GM18498 (cell line): Measurements from ENCODE around the gene EIF5.
A peak's percentile ranks its signal among the peaks of the same experiment; 100 is the strongest.
"Not testable (repeated sequence)": the region's sequence is repeated elsewhere in the genome, so short reads cannot be mapped to it uniquely, and the experiment has no call there.

ENCODE experiments used
- ATAC-seq: cut with Tn5 transposase; IDR thresholded peaks from one replicate; pipeline ENCODE4 v1.9.1; 2021; ENCODE audit warnings: mild to moderate bottlenecking, moderate library complexity; ENCODE audit not compliant: unreplicated experiment

EIF5 gene

DNA sequence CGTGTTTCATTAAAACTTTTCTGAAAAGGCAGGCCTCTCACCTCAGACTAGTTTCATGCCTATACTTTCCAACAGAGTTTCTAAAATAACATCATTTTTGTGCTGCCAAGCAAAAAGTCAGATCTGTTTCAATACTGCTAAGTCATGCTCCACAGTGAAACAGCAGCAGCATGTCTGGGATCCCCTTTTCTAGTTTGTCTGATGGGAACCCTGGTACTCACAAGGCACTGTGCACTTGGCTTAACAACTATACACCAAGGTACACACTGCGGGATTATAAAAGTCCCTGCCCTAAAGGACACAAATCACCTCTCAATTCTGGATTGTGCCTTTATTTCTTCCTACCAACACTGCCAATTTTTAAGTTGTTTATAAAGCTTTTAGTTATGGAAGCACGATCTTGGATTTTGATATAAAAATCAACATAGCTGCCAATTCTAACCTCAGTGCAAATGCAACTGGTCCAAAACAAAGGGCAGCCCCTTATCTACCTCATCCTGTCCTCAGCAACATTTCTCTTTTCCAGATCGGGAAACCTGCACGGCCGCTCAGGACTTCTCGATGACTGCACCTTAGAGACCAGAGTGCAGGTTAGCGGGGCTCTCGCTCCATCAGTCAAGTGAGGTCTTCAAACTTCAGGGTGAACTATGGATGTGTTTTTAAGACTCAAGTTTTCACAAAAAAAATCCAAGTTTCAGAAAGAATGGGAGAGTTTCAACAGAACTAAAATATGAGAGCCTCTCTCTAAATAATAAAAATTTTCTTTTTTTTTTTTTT is 1.7 kb upstream of the EIF5 start:
- ATAC-seq: no peak

DNA sequence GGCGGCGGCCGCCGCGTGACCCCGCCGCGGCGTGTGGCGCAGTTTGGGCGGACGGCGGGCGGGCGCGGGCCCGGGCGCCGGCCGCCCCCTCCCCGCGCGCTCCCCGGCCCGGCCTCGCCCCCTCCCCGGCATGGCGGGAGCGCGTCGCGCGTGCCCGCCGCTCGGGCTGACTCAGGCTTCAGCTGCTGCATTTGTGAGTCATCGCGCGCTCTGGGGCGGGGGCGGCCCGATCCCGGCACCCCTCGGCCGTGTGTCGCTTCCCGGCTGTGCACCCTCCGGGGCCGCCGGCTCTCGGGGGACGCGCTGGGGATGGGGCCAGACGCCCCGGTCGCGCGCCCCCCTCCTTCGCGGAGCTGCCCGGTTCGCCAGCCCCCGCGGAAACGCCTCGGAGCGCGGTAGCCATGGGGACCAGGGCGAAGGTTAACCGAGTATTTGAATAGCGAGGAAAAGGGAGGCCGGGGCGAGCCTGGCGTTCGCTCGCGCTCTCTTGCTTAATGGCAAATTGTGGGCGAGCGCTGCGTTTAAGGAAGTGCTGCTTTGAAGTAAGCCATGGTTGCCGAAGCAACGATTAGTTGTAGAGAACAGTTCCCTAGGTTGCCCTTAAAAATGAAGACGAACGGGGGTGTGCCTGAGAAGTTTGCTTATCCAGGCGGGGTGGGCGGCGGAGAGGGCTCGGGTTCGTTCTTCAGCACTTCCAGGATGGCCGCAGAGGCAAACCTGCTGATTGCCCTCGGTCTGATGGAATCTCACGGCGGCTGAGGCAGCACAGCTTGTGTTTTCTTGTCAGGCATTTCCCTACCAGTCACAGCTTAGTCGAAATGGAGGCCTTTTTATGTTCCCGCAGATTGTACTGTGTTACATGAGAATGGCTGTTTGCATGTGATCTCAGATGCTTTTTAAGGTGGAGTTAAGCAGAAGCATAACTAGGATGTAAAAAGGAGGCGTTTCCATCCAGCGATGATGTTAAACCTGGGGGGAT is 896 bp downstream of the EIF5 start:
- ATAC-seq: peak; percentile 23

DNA sequence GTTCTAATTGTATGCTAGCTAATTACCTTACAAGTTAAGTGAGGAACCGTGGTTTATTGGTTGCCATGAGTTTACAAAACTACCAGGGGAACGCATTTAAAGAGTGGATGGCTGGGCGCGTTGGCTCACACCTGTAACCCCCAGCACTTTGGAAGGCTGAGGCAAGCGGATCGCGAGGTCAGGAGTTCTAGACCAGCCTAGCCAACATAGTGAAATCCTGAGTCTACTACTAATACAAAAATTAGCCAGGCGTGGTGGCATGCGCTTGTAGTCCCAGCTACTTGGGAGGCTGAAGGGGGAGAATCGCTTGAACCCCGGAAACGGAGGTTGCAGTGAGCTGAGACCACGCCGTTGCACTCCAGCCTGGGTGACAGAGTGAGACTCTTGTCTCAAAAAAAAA is 2.2 kb downstream of the EIF5 start:
- ATAC-seq: no peak

DNA sequence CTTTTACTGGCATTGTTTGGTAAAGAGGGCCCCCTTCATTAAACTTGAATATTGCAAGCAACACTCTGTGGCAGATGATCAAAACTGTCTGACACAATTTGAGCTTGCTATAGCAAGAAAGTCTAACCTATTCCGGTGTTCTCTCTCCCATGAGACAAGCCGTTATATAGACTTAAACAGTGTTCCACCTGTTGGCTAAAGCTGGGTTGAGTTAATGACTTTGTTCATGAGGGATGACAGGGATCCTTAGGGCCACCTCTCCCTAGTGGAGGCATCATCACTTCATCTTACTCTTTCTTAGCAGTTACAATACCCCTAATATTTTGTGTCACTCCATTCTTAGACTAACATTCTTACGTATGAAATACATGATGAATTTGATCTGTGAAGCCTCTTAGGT is 3.8 kb downstream of the EIF5 start:
- ATAC-seq: no peak

DNA sequence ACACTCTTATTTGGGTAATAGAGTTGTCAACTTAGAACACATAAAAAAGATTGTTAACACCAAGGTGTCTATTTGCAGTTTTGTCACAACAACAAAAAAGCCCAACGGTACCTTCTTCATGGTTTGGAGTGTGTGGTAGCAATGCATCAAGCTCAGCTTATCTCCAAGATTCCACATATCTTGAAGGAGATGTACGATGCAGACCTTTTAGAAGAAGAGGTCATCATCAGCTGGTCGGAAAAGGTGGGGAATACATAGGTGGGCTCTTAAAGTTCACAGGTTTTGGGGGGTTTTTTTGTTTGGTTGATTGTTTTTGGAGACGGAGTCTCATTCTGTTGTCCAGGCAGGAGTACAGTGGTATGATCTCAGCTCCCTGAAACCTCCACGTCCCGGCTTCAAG is 5.5 kb downstream of the EIF5 start:
- ATAC-seq: no peak

DNA sequence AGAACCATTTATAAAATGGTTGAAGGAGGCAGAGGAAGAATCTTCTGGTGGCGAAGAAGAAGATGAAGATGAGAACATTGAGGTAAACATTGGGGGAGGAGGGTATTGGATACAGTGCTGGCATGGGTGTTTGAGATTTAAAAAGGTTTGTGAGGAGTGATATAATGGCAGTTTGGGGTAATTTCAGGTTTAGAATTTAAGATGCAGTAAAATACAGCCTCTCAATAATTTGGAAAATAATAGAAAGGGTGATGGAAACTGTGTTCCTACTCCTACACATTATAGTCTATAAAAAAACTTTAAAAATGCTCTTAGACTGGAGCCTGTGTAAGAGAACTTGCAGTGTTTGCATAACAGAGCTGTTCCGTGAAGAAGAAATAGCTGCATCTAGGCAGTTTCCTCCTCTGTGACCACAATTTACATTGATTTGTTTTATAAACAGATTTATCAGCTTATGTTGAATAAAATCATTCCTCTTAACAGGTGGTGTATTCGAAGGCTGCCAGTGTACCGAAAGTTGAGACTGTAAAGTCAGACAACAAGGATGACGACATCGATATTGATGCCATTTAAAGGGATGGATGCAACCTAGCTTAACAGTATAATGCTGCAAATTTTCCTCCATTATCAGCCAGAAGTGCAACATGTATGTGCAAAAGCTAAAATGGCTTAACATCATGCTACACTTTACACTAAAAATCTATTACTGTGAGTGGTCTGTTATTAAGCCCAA is 6.6 kb downstream of the EIF5 start:
- no peak for ATAC-seq

DNA sequence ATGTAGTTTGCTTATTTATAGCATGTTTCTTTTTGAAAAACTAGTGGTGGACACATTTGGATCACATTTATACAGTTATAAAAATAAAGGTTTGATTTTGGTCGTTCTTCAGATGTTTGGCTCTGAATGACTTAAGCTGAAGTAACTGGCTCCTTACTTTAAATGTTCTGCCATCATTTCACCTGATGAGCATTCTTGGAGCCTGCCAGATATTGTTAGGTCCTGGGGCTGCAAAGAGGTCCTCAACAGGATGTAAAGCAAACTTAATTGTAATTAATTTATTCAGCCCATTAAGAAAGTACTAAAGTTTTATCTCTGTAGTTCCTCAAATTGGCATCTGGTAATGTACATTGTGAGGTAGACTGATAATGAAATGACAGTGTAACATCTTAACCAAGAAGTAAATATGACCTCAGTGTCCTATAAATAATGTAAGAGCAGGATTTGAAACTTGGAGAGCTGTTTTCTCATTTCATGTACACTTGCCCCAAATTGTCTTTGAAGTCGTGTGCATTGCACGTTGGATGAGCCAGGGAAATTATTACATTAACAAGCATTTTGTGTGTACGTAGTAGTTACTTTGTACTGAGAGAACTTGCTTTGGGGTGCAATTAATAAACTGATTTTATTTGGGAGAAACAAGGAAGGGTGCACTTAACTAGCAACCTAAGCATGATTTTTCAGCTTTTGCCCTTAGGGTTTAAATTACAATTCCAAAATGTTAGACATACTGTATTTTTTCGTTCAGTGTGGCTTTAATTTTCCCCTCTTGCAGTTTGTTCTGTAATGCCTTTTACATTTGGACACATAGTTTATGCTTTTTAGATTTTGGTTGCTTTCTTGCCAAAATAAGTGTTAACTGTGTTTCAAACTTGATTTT is 7.5 kb downstream of the EIF5 start:
- ATAC-seq: no peak

DNA sequence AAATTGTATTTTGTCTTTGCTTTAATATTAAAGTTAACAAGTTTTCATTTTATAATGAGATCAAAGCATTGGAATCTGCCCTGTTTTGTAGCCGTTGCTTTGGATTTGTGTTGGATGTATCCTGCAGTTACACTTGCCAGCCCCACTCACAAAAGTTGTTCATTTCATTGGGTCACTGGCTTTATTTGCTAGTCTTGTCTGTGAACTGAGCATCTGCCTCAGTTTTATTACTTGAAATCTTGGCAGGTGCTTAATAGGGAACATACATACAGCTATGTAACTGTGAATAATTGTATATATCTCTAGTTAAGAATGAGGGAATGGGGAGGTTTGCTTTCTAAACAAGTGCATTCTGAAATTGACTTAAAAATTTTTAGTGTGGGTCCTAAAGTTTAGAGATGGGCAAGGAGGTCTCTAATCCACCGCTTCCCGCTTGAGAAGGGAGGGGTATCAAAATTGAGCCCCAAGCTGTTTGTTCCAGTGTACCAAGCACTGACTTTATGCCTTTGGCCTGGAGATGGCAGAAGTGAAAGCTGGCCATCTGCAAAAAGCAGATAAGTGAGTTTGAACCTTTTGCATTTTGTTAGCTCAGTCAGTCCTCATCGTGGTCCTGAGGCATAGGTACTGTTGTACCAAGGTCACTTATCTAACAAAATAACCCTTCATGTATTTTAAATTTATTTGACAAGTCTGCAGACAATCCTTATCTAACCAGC is 9.3 kb downstream of the EIF5 start:
- ATAC-seq: no peak

DNA sequence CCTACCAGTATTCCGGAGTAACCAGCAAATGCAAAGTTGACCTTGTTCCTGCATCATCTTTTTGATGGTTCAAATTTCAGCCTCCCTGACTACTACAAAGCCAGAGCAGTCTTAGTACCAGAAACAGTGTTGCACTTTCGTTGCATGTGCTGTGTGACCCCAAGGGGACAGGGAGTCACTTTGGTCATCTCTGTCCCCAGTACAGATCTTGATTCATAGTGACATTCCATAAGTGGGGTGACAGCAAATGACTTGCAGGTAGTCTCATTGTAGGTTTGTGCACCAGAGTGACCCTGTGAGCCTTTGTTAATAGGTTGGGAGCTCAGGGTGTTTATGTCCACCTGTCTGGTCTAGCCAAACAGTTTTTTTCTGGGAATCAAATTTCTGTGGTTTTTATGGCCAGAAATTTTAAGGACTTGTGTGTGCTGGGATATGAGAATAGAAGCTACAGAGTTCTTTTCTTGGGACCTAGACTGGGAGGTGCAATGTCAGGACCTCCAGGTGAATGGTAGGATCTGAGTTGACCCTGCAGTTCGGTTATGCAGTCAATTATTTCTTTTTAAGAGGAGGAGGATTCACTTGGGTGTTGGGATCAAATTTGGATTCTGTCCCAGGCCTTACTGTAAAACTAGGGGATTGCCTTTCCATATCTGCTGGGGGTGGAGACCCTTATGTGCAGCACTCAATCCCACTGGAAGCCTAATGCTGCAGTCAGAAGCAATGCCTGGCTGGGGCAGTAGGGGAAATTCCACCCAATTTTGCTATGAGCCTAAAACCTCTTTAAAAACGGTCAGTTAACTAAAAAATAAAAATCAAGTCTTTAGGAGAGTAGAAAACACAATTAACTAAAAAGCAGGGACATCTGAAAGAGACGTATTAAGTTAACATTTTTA is 10.1 kb downstream of the EIF5 start:
- ATAC-seq: no peak

DNA sequence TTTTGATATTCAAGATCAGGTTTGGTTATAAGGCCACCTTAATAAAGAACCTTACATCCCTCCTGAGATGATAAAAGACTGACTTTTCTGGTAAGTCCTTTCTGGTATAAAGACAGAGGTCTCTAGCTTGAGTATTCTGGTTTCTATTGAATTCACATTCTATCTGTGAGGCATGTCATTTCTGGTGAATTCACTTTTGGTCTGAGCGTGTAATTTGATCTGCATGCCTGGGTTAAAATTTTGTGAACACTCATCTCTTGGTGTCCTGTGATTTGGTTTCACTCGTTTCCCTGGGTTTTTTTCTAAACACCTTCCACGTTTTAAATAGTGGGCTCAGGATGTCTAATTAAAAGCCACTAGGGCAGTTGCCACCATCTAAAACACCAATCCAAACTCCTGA is 12.2 kb downstream of the EIF5 start:
- ATAC-seq: no peak

DNA sequence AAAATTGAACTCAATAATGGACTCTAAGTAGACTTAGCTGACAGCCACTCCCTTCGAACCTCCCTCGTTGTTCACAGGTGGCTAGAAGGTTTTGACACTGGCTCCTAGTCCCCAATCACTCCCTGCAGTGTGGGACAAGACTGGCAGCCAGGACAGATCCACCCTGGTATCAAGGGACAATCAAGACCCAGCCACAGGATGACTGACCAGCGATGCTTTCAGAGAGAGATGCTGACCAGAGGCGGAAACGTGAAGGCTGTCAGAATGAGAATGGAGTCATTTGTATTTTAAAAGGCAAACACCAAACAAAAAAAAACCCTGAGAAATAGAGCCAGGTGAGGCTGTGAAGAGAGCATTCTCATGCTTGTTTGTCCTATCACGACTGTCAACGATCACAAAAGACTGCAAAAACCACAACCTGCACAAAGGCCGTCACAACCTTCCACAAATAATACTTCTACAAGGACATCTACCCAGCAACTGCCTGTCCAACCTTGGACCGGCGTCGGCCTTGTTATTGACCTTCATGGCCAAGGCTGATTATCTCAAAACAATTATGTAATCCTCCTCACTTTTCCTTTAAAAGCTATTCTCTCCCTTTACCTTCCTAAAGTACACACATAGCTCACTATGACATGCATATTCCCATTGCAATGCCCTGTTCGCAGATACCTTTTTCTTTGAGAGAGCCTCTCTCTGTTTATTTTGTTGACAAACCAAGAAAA is 13.2 kb downstream of the EIF5 start:
- ATAC-seq: no peak

DNA sequence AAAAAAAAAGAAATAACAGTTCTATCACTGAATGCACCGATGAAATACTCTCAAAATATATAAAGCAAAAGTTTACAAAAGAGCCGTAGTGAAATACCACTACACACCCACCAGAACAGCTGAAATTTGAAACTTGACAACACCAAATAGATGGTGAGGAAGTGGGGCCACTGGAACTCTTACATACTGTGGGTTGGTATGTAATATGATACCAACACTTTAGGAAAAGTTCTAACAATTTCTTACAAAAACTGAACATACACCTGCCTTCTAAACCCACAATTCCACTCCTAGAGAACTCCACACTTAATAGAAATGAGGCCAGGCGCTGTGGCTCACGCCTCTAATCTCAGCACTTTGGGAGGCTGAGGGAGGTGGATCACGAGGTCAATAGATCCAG is 14.1 kb downstream of the EIF5 start:
- no peak for ATAC-seq

DNA sequence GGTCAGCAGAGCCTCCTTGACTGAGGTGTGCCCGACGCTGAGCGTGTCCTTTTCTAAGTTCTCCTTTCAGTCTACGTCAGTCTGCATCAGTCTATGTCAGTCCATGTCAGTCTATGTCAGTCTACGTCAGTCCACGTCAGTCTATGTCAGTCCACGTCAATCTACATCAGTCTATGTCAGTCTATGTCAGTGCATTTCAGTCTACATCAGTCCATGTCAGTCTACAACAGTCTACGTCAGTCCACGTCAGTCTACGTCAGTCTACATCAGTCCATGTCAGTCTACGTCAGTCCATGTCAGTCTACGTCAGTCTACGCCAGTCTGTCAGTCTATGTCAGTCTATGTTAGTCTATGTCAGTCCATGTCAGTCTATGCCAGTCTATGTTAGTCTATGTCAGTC is 15.9 kb downstream of the EIF5 start:
- no peak for ATAC-seq

DNA sequence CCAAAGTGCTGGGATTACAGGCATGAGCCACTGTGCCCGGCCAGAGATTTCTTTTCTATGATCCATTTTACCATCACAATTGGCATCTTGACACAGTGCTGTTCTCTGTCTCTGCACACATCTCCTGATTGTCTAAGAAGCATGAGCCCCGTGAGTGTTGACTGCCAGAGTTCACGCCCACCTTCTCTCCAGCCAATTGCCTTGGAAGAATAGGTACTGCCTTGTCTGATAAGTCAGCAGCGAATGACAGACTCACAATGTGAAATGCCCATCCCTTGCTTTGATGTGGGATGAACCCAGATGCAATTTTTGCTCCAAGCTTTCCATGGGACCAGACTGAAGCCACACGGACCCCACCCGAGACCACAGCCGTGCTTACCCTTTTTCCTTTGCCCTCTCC is 19.3 kb downstream of the EIF5 start:
- ATAC-seq: no peak

DNA sequence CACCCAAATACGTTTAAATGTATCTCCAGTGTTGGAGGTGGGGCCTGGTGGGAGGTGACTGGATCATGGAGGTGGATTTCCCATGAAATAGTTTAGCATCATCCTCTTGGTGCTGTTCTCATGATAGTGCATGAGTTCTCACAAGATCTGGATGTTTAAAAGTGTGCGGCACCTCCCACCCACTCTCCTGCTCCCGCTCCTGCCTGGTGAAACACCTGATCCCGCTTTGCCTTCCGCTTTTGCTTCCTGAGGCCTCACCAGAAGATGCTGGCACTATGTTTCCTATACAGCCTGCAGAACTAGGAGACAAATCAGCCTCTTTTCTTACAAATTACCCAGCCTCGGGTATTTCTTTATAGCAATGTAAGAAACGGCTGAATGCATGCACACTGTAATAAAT is 20.1 kb downstream of the EIF5 start:
- ATAC-seq: no peak

DNA sequence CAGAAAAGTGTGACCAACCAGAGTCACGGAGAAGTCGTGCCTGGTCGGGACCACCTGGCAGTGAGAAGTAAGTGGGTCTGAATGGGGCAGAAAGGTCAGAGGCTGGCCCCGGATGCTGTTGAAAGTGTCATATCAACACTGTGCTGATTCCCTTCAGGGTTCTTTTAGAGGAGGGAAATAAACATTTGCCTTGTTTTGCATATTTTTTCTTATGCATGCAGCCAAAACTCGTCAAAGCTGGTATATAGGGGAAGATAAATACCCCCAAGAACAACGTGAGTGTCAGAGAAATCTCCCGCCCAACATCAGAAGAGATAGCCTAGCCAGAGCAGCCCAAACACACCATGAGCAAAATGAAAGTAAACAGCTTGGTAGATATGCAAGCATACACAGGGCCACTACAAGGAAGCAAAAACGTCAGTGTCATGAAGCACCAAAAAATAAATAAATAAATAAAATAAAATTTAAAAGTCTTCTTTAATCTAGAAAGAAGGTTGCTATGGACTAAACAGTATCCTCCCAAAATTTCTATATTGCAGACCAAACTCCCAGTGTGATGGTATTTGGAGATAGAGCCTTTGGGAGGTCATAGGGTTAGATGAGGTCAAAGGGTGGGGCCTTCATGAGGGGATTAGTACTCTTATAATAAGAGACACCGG is 22.1 kb downstream of the EIF5 start:
- ATAC-seq: no peak

DNA sequence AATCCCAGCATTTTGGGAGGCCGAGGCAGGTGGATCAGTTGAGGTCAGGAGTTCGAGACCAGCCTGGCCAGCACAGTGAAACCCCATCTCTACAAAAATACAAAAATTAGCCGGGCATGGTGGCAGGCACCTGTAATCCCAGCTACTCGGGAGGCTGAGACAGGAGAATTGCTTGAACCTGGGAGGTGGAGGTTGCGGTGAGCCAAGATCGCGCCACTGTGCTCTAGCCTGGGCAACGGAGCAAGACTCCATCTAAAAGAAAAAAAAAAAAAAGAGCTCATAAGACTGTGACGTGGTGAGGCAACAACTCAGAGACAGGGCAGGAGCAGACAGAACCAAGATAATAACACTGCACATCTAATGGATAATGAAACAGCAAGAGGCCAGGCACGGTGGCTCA is 23.5 kb downstream of the EIF5 start:
- not testable (repeated sequence) for ATAC-seq

DNA sequence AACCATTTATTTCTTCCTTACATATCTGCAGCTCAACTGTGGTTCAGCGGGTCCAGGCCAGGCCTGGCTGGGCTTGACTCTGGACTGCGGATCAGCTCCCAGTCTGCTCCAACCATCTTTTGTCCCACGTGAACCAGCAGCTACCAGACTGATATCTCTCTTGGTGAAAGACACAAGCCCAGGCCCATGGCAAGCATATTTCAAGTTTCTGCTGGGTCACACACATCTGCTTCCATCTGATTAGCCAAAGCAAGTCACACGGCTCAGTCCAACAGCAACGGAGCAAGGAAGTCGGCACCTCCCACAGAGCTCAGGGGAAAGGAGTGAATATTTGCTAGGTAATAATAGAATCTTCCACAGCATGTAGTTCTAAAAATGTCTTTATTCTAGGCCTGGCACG is 26.5 kb downstream of the EIF5 start:
- ATAC-seq: no peak
